GM18520 (cell line): Measurements from ENCODE around the gene SUPT4H1.

ENCODE experiments used
- ATAC-seq: cut with Tn5 transposase; IDR thresholded peaks from one replicate; pipeline ENCODE4 v1.9.1; 2021; ENCODE audit not compliant: unreplicated experiment

The SUPT4H1 gene

DNA sequence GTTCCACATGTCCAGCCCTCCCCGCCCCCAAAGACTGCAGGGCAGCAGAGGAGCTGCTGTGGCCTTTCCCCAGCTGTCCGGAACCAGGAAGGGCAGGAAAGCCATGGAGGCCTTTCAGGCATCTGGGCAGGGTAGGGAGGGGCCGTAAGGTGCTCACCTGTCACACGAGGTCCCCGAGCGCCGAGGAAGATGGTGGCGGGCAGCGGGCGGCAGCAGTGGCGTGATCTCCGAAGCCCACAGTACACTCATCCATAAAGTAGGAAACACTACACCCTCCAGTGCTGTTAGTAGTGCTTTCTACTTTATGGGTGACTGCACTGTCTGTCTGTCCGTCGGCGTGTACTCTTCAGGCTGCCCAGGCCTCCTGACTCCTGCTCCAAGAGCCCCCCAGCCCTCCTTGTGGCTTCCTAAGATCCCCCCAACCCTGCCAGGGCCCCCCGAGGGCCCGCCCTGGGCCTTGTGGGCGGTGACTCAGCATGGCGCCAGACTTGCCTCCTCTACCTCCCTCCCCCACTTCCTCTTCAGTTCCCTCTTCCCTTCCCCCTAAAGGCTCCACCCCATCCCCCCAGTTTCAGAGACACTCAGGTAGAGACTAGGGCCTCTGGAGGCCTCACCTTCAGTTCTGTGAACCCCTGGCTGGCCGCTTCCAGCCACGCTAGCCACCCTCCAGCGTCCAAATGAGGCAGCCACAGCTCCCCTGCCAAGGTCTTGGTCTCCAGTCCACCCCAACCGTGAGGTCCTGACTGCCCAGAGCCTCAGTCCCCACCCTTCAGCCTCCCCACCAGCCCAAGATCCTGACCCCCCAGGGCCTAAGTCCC lies 20.8 kb downstream of the SUPT4H1 start:
- no peak for ATAC-seq

DNA sequence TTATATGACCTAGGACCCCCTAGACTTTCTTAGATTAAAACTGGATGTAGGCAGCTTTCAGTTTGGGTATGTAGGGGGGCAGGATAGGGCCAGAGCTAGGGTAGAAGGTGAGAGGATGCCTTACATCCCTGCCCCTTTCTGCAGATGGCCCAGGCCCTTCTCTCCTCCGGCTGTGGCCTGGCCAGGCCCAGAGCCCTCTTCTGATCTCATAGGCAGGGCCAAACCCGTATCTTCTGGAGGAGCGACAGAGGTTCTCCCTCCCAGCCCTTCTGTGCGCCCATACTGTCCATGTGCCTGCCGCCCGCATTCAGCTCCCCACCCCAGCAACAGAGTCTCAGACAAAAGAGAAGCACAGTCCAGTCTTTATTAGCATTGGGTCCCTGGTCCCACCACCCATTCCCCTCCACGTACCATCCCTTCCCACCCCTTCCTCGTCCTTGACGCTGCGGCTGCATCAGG lies 21.4 kb downstream of the SUPT4H1 start:
- ATAC-seq, result no peak

- peak; percentile 20 for ATAC-seq
Observed at GRCh38 chr17:58329810-58330537, 22.0 kb downstream of the SUPT4H1 start.

- peak; percentile 32 for ATAC-seq
Observed at GRCh38 chr17:58329035-58329809, 22.8 kb downstream of the SUPT4H1 start.

DNA sequence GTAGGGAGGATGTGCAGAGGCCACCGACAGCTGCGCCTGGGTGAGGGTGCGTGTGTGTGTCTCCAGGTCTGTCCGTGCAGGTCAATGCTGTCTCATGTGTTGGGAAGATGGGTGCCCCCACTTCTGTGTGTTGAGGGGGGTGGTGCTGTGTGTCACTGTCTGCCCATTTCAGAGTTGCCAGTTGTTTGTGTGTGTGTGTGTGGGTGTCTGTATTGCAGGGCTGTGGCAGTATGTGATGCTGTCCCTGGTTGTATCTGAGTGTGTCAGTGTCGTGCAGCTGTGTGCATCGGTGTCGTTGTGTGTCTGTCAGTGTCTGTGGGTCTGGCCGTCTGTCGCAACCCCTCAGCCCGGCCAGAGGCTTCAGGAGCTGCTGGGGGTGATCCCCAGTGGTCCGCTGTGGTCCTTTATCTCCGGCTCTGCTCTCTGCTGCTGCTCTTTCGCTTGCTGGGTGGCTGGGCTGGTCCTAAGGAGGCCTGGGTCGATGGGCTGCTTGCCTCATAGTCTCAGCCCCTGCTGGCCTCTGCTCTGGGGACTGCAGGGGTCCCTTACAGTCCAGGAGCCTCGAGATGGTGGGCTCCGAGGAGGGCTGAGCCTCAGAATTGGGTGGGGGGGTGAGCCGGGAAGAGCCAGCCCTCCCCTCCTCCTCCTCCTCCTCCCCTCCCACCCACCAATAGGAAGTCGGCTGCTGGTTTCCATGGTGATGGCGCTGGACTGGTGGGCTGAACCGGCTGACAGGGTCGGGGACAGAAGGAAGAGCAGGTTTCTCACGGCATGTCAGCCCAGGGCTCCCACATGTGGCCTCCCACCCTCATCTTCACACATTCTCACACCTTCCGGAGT lies 23.6 kb downstream of the SUPT4H1 start, which contains the start of gene TSPOAP1:
Gene TSPOAP1 (minus strand): TSS at position 601 of the 840 bp plus-strand sequence. CDS start 875 bp downstream, outside the sequence.
- ATAC-seq, result no peak

- no peak for ATAC-seq
Observed at GRCh38 chr17:58327363-58328194, 24.4 kb downstream of the SUPT4H1 start.

DNA sequence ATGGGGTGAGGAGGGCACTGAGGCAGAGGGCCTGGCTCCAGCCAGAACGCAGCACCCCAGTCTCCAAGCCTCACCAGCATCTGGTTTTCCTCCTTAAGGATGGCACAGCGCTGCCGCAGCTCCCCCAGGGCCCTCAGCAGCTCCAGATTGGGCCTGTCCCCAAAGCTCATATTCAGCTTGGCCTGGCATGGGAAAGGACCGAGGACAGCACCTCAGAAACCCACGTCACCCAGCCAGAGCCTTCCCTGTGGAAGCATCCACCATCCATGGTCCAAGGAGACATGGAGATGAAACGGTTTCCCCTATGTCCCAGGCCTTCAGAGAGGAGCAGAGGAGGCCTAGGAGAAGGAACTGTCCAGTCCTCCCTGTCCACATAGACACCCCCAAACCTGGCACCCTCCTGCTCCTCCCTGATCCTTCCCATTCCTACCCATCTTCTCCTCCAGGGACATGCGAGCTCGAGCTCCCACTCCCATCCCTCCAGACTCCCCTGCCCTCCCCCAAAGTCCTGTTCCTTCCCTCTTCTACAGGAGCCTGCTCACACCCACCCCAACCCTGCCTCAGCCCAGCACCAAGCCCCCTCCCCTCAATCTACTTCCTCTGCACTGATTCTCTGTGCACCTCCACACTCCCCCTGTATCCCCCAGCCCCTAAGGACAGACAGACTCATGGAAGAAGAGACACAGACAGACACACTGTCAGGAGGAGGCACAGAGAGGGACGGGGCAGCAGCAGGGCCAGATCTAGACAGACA lies 25.2 kb downstream of the SUPT4H1 start:
- ATAC-seq, result no peak

DNA sequence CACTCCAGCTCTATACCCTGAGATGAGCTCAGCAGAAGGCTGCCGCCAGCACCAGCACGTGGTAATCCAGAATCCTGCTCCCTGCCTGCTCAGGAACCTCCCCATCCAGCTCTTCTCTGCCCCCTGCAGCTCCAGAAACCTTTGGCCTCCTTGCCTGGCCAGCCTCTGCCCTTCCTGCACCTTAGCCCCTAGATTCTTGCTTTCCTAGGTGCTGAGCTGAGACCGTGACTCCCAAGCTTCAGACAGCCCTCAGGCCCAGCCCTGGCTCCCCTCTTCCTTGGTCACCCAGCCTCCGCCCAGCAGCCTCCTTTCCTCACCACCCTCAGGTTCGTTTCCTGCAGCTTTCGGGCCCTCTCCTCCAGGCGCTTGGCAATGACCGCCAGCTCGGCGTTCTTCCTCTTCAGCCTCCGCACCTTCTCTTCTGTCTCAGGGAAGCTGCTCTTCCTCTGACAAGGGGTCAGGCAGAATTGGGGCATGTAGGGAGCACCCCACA lies 26.0 kb downstream of the SUPT4H1 start:
- no peak for ATAC-seq

GRCh38 chr17:58325289-58325726 lies 26.7 kb downstream of the SUPT4H1 start:
- no peak for ATAC-seq

DNA sequence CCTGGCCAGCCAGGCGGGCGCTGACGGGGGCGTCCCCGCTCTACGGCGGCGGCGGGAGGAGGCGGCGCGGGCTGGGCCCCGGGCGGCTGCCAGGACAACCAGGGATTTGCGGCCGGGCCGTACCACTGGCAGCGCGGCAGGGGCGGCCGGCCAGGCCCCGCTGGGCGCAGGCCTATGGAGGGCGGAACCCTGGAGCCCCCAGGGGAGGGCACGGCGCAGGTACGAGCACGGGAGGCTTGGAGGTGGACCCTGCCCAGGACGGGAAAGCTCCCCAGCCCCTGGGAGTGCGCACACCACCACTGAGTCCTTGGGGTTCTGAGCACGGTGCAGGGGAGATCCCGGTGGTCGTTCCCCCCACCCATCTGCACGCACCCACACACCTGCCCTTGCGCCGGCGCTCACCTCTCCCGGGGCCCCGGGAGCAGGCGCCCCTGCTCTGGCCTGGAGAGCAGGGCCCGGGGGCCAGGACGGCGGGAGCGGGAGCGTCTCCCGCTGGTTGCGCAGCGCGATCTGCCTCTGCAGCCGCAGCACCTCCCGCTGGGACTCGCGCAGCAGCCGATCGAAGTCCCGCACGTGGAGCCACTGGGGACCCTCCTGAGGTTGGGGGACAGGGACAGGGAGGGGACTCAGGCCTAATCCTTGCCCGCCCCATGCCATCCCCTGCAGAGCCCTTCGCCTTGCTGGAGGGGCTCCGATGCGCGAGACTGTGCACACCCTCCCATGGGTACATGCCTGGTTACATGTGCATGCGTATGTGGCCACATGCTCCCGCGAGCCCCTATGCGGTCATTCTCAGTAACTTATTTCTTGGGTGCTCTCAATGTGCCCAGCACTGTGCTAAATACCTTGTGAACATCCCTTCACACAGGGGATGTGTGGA lies 27.4 kb downstream of the SUPT4H1 start:
- ATAC-seq, result no peak

DNA sequence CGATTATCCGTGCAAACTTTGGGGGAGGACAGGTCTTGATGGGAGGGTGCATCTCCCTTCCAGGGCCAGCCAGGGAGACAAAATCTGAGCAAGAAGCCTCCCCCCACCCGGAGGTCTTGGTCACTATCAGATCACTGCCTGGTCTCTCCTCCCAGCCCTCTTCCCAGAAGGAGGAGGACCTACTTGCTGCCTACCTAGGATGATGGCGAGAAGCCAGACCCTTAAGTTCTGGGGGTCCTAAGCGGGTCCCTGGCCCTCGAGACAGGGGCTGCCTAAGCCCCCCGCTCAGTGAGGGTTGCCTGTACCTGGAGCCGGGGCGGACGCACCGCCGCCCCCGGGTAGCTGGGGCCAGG lies 28.0 kb downstream of the SUPT4H1 start:
- no peak for ATAC-seq

- ATAC-seq, result no peak
Observed at GRCh38 chr17:58323366-58324055, 28.5 kb downstream of the SUPT4H1 start.

GRCh38 chr17:58322581-58323185 lies 29.3 kb downstream of the SUPT4H1 start:
- no peak for ATAC-seq

DNA sequence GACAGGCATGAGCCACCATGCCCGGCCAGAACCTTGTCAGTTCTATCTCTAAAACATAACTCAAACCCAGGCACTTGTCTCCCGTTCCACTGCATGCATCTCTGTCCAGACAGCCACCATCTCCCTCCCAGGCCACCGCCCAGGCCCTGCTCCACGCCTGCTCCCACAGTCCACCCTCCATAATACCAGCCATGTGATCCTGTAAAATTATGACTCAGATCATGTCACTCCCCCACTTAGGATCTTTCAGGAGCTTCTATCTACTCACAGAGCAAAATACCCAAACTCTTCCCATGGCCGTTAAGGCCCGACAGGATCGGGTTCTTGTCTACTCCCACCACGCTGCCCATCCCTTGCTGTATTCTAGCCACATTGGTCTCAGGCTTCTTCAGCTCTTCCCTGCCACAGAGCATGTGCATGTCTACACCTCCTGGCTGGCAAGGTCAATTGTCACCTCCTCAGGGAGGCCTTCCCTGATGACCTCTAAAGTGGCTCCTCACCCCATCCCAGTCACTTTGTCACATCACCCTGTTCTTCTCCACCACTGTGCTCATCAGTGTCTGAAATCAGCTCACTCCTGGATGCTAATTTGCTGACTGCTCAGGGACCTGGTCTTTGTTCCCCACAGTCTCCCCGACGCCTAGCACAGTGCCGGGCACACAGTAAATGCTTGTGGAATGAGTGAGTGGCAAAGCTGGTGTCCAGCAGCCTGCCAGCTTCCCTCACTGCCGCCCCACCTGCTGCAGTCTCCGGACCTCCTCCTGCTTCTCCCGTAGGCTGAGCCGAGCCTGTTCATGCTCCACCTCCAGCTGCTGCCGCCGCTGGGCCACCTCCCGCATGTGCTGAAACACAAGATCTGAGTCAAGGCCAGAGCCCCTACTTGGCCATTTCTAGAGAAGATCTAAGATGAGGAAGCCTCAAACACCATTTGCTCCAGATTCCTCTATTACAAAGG lies 30.2 kb downstream of the SUPT4H1 start:
- no peak for ATAC-seq

GRCh38 chr17:58320570-58321323 lies 31.3 kb downstream of the SUPT4H1 start:
- ATAC-seq, result no peak
